ENCODE results near the gene CAVIN4. TPM values are rescaled to one million over a fixed set of nuclear protein-coding genes. Genes with fewer than 3 reads are reported as not detected.

Gene CAVIN4
- total RNA-seq, 1 donor from 2014 or later = 0.62 TPM

GRCh38 chr9:100595391-100596199, 17.7 kb downstream of the CAVIN4 start:
- DNase-seq (ENCODE audit: low spot score) = no peak
- Mint-ChIP-seq H3K4me1 (ENCODE audit: low read depth) (peaks cover 19% of the 10 kb centered on the region), H3K9me3 (ENCODE audit: low read depth) (no peaks in the 10 kb centered on the region), H3K36me3 (ENCODE audit: low read depth) (no peaks in the 10 kb centered on the region), H3K27me3 (ENCODE audit: low read depth) (peaks cover 2% of the 10 kb centered on the region), H3K4me3 (ENCODE audit: unreplicated experiment) (no peak overlapping the region), H3K27ac (ENCODE audit: unreplicated experiment) (no peak overlapping the region)
- peak; percentile 95 for TF ChIP-seq CTCF (IDR thresholded peaks at IDR 0.05)

- peaks cover 18% of the 10 kb centered on the region for H3K4me1 Mint-ChIP-seq (ENCODE audit: low read depth)
- DNase-seq (ENCODE audit: low spot score) = no peak
- no peaks in the 10 kb centered on the region for H3K9me3 Mint-ChIP-seq (ENCODE audit: low read depth)
- no peak for TF ChIP-seq CTCF (IDR thresholded peaks at IDR 0.05)
- H3K27me3 Mint-ChIP-seq (ENCODE audit: low read depth) = peaks cover 2% of the 10 kb centered on the region
- no peak overlapping the region for H3K4me3 Mint-ChIP-seq (ENCODE audit: unreplicated experiment)
- H3K27ac Mint-ChIP-seq (ENCODE audit: unreplicated experiment) = no peak overlapping the region
- H3K36me3 Mint-ChIP-seq (ENCODE audit: low read depth) = no peaks in the 10 kb centered on the region
Observed at GRCh38 chr9:100597236-100597635, 19.4 kb downstream of the CAVIN4 start.

- Mint-ChIP-seq H3K27ac (ENCODE audit: unreplicated experiment) (no peak overlapping the region), H3K4me3 (ENCODE audit: unreplicated experiment) (peak overlapping the region; percentile 73)
Observed at GRCh38 chr9:100598641-100599145, 20.8 kb downstream of the CAVIN4 start.

GRCh38 chr9:100600521-100601079, 22.7 kb downstream of the CAVIN4 start:
- no peak overlapping the region for H3K27ac Mint-ChIP-seq (ENCODE audit: unreplicated experiment)
- peaks cover 5% of the 10 kb centered on the region for H3K27me3 Mint-ChIP-seq (ENCODE audit: low read depth)
- no peak for TF ChIP-seq CTCF (IDR thresholded peaks at IDR 0.05)
- DNase-seq (ENCODE audit: low spot score) = no peak
- no peak overlapping the region for H3K4me3 Mint-ChIP-seq (ENCODE audit: unreplicated experiment)
- H3K9me3 Mint-ChIP-seq (ENCODE audit: low read depth) = no peaks in the 10 kb centered on the region
- H3K4me1 Mint-ChIP-seq (ENCODE audit: low read depth) = peaks cover 14% of the 10 kb centered on the region
- H3K36me3 Mint-ChIP-seq (ENCODE audit: low read depth) = no peaks in the 10 kb centered on the region

More at GRCh38 chr9:100598641-100599145, 20.8 kb downstream of the CAVIN4 start:
- Mint-ChIP-seq H3K27me3 (ENCODE audit: low read depth) (peaks cover 2% of the 10 kb centered on the region), H3K9me3 (ENCODE audit: low read depth) (no peaks in the 10 kb centered on the region), H3K4me1 (ENCODE audit: low read depth) (peaks cover 18% of the 10 kb centered on the region), H3K36me3 (ENCODE audit: low read depth) (no peaks in the 10 kb centered on the region)
- peak; percentile 96 for DNase-seq (ENCODE audit: low spot score)
- TF ChIP-seq CTCF (IDR thresholded peaks at IDR 0.05) = no peak

- no peak overlapping the region for H3K27ac Mint-ChIP-seq (ENCODE audit: unreplicated experiment)
- H3K9me3 Mint-ChIP-seq (ENCODE audit: low read depth) = no peaks in the 10 kb centered on the region
- H3K27me3 Mint-ChIP-seq (ENCODE audit: low read depth) = peaks cover 5% of the 10 kb centered on the region
- no peak for DNase-seq (ENCODE audit: low spot score)
- H3K4me3 Mint-ChIP-seq (ENCODE audit: unreplicated experiment) = no peak overlapping the region
- TF ChIP-seq CTCF (IDR thresholded peaks at IDR 0.05) = peak; percentile 78
- H3K36me3 Mint-ChIP-seq (ENCODE audit: low read depth) = no peaks in the 10 kb centered on the region
- H3K4me1 Mint-ChIP-seq (ENCODE audit: low read depth) = peaks cover 14% of the 10 kb centered on the region
Observed at GRCh38 chr9:100601216-100601615, 23.3 kb downstream of the CAVIN4 start.

Measured in chondrocyte (in vitro differentiated cells).